A204.1 (cell line): ENCODE data around the gene INPP5A.

ENCODE experiments used
- FAIRE-seq: peaks from 2 replicates; lab custom pipeline; 2012; peaks lifted over from hg19 to GRCh38; lab: Jason Lieb, UNC

The INPP5A gene

DNA sequence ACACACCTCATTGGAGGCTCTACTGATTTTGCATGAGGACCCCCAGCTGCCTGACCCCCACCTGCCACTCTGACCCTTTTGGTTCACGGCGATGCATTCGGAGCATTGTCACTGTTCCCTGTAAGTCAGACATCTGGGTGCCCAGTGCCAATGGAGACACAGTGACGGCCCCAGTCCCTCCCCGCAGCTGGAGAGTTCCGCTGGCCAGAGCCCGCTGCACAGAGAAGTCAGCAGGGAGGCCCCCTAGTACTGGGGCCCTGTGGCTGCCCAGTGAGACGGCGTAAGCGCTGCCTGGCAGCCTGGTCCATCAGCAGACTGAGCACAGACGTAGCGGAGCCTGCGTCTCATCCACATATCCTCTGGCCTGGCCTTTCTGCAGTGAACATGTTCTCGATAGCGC is 170.9 kb downstream of the INPP5A start:
- FAIRE-seq: no peak

DNA sequence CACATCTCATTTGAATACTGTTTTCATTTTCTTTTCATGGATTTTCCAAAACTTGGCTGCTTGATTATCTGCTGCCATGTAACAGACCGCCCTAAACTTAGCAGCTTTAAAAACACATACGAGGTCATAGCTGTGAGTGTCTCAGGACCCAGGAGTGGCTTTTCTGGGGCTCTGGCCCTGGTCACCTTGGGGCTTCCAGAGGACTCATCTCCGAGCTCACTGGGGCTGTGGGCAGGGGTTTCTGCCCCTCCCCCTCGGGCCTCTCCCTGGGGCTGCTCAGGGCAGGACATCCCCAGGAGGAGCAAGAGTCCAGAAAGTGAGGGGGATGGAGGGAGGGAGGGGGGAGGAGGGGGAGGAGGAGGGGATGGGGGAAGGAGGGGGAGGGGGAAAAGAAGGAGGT is 171.3 kb downstream of the INPP5A start:
- no peak for FAIRE-seq

DNA sequence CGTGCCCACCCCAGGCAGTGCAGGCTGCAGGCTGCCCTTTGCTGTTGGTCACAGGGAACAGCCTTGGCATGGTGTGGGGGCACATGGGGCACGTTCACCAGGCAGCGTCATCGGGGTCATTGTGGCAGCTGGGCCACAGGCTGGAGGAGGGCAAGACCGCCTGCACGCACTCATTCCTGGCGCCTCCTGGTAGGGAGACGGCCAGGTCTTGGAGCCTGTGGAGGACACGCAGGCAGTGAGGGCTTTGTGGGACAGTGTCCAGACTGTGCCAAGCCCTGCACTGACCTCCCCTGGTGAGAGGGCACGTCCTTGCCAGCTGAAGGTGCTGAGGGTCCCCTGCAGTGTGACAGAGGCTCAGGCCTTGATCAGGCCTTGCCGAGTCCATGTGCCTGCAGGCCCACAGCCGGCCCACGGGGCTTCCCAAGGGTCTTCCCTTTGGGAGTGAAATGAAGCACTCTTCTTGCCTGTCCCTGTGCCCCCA is 171.9 kb downstream of the INPP5A start:
- FAIRE-seq: no peak

DNA sequence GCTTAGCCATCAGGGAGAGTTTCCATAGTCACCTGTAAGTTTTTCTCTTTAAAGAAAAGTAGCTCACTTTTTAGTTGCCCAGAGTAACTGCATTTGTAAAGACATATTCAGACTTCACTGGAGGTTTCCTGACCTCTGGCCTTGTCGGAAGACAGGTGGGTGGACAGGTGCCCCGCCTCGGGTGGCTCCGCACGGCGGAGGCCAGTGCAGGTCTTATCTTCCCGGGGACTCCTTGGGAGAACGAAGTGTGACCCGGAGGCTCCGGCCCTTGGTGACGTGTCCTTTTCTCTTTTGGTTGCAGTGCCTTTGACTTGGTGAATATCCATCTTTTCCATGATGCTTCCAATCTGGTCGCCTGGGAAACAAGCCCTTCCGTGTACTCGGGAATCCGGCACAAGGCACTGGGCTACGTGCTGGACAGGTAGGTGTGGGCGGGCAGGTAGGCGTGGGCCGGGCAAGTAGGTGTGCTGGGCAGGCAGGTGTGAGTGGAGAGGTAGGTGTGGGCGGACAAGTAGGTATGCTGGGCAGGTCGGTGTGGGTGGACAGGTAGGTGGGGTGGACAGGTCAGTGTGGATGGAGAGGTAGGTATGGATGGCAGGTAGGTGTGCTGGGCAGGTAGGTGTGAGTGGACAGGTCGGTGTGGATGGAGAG is 172.6 kb downstream of the INPP5A start:
- no peak for FAIRE-seq

DNA sequence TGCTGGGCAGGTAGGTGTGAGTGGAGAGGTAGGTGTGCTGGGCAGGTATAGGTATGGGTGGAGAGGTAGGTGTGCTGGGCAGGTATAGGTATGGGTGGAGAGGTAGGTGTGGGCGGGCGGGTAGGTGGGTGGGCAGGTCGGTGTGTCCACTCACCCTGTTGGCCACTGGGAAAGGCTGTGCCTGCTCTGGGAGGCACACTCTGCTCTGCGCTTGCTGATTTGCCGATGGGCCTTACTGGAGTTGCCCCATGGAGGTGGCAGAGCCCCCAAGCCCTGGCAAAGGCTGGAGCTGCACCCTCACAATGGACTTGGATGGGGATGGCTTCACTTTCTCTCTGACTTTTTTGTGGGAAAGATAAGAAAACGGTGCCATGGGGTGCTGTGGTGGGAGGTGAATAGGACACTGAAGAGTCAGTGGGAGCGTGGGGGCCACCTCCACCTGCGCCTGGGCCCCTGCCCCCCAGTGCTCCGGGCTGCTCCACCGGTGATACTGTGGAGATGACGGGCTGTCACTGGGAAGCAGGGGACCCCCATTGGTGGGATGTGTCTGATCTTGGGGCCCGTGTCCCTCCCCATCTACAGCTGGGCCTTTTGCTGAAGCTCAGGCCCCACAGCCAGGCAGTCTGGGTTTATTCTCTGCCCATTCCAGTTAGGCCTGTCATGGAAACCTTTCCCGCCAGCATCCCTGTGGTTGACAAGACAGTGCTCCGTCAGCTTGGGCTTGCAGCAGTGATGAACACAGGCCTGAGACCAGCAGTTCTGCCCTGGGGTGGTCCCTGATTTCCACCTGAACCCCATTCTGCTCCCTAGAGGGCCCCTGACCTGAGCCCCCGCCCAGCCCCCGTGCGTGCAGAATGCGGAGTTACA is 173.4 kb downstream of the INPP5A start:
- FAIRE-seq: no peak

DNA sequence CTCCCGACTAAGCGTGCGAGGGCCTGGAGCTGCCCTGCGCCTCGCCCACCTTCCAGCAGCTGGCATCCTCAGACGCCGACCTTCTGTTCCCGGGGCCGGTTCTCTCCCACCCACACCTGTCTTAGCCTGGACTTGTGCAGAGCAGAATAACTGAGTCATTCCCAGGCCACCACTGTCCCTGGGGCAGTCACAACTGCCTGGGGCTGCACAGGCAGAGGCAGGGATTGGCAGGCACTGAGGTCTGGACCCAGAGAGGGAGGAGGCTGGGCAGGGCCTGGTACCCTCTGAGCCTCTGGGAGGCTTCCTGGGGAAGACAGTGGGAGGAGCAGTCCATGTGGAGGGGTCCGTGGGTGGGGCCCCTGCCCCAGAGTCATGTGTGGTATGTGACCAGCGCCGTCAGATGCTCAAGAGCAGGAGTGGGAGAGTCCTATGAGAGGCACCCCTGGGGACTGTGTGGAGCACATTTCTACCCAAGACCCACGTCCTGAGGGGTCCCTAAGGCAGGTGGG is 174.1 kb downstream of the INPP5A start:
- no peak for FAIRE-seq

DNA sequence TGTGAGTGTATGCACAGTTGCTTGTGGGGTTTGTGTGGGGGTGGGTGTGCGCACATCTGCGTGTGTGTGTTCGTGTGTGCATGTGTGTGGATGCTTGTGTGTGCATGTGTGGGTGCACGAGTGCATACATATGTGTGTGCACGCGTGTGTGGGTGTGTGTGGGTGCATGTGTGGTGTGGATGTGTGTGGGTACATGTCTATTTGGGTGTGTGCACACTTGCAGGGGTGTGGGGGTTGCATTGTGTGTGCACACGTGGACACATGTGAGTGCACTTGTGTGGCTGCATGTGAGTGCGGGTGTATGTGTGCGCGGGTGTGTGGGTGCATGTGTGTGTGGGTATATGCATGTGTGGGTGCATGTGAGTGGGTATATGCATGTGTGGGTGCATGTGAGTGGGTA is 174.7 kb downstream of the INPP5A start:
- no peak for FAIRE-seq

DNA sequence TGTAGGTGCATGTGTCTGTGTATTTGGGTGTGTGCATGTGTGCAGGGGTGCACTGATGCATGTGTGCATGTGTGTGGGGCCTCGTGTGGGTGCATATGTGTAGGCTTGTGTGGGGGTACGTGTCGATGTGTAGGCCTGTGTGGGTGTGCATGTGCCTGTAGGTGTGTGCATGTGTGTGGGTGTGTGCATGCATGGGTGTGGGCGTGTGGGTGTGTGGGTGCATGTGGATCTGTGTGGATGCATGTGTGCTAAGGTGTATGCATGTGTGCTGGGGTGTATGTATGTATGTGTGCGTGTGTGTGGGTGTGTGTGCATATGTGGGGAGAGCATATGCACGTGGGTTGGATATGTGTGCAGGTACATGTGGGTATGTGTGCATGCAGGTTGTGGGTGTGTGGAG is 175.2 kb downstream of the INPP5A start:
- FAIRE-seq: no peak

DNA sequence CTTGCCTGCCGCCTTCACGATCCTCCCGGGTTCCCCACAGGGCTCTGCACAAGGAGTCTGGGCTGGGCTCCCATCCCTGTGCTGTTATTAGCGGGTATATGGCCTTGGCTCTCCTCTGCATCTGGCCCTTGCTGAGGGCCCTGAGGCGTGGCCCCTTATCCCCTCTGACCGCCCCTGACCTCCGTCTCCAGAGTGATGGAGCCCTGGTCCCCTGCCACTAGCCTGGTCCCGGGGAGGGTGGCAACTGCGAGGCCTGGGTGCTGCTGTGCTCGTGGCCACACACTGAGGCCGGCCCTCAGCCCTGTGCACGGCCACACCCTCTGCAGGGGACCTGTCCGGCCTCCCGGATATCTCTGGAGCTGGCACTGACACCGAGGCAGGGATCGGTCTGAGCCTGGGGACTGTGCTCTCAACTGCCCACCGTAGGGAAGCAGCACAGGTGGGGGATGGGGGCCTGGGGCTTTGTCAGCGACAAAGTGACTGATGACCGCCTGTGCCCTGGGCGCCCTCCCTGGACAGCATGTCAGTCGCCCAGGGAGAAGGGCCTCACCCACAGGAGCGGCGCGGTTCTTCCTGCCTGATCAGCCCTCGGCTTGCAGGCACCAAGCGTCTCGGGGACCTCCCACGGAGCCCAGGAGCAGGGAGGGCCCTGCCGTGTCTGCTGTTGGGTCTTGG is 176.0 kb downstream of the INPP5A start:
- no peak for FAIRE-seq

DNA sequence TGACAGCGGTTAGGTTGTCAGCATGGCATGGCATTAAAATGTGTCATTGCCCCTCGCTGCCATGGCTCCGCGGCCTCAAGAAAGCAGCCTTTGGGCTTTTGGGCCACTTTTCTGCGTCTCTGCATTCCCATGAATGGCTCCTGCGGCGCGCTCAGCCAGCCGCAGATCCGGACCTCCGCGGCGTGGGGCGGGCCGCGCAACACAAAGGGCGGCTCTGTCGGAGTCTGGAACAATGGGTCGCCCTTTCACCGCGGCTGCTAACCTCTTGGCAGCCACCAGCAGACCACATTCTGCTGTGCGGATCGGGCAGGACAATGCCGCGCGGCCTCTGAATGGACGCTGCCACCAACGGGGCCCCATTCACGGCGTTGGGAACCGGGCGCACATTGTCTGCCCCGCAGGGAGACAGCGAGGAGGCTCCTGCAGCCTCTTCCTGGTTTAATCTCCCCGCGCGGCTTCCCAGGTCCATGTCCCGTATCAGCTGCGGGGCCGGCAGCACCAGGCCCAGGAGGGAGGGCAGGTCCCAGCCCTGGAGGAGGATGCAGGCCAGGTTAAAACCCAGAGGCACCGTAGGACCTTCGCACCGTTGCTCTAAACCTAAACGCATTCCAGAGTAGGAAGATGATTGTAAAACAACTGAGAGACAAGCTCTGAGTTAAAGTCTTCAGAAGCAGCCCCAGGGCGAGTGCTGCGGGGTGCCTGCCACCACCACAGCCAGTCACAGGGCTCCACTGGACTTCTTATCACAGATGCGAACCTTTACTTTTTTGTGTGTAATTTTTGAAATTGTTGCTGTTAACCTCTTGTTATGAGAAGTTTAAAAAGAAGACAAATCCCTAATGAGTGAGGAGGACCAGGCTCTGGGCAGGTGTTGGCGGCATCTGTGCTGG is 176.8 kb downstream of the INPP5A start:
- no peak for FAIRE-seq

DNA sequence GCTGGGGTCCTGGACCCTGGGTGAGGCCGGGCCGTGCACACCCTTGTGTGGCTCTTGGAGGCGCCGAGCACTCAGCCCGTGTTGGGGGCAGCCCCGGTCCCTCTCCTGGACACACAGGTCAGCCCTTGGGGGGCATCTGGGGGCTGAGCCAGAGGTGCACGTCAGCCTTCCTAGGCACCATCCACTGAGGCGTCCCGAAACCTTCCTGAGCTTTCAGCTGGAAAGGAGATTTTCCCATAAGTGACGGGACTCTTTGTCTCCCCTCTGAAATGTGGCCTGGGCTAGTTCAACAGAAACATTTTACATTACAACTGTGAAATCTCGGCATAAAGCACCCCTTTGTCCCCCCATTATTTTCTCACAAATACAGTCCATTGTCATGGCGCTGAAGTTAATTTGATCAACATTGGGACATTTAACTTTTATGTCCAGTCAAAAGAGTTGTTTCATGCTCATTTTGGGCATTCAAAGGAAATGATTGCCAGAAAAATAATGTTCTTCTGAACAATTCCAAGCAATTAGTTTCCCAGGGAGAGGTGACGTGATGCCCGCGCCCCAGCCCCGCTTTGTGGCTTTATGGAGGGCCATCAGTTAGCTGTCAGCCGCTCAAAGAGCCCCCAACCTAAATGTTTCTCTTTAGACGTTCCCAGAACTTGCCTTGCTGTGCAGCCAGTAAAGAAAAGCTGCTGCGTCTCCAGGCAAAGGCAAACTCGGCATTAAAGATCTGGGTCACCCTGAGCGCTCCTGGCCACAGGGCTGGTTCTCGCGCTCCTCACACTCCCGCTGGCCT is 177.6 kb downstream of the INPP5A start:
- FAIRE-seq: no peak

DNA sequence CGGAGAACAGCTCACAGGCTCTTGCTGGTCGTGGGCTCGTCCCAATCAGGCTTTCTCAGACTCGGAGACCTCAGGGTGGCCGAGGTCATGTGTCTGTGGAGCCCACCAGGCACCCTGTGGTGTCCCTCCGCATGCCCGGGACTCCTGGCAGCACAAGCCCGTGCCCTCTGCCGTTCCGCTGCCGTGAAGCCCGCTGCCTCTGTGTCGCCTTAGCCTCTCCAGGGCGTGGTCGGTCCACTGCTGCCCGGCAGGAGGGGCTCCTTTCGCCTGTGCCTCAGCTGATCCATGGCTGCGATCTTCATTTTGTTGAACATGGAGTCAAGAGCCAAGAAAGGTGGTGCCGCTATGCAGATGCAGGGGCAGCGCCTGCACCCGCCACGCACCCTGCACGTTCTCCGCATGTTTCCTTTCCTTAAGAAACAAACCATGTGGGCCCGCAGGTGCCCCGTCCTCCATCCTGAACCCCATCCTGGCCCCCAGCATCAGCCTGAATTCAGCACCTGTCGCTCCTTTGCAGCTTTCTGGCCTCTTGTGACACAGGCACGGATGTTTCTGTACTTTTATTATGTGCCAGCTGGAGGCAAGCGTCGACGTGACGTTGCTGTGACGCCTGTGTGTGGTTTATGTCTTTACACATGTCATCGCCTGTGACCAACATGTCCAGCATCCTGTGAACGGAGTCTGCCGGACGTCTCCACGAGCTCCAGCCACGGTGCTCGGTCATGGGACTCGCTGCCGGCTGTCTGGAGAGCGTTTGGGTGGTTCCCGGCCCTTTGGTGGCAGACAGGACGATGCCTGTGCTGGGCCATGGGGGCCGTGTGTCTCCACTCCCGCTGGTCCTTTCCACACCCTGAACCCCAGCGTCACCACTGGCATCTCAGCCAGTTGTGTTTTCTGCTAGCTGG is 178.4 kb downstream of the INPP5A start:
- FAIRE-seq: no peak

DNA sequence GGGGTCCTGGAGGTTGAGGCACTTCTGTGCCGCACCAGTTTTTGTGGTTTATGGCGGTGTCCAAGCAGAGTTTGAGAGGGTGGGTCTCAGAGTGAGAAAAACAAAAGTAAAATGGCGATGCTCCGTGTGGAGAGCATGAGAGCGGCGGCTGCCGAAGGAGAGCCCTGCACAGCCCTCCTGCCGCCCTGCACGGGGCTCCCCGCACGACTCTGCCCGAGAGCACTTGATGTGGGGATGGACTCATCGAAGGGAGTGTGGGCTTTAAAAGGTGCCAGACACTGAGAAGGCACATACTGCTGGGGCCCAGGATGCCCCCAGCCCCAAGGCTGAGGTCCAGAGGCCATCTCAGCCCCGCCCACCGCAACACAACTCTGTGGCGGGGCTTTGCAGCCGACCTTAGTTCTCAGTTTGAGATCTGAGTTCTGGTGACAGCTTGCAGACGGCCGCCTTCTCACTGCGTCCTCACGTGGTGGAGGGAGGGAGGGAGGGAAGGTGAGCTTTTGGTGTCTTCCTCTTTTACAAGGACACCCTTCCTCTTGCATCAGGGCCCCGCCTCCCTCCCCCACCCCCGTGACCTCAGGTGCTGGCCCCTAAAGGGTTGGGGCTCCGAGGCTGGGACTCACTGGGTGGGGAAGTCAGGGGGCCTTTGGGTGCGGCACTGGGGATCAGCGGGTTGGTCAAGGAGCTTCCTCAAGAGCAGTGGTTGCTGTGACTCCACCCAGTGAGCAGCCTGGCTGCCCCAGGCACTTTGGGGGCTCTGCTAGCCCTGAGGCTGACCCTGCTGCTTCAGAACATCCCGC is 179.3 kb downstream of the INPP5A start:
- no peak for FAIRE-seq

DNA sequence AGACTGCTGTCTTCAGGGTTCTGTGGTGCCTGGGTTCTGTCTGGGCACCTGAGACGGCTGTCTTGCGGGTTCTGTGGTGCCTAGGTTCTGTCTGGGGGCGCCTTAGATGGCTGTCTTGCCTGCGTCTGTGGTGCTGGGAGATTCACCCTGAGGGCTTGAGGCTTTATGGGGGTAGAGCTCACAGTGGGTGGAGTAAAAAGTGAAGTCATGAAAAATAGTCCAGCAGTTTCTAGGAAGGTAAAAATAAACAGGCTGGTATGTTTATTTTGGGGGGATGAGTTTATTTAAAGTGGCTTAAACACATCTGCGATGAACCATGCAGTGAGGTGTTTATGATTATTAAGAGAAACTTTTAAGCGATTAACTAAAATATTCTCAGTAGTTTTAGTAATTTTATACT is 184.1 kb downstream of the INPP5A start:
- no peak for FAIRE-seq

DNA sequence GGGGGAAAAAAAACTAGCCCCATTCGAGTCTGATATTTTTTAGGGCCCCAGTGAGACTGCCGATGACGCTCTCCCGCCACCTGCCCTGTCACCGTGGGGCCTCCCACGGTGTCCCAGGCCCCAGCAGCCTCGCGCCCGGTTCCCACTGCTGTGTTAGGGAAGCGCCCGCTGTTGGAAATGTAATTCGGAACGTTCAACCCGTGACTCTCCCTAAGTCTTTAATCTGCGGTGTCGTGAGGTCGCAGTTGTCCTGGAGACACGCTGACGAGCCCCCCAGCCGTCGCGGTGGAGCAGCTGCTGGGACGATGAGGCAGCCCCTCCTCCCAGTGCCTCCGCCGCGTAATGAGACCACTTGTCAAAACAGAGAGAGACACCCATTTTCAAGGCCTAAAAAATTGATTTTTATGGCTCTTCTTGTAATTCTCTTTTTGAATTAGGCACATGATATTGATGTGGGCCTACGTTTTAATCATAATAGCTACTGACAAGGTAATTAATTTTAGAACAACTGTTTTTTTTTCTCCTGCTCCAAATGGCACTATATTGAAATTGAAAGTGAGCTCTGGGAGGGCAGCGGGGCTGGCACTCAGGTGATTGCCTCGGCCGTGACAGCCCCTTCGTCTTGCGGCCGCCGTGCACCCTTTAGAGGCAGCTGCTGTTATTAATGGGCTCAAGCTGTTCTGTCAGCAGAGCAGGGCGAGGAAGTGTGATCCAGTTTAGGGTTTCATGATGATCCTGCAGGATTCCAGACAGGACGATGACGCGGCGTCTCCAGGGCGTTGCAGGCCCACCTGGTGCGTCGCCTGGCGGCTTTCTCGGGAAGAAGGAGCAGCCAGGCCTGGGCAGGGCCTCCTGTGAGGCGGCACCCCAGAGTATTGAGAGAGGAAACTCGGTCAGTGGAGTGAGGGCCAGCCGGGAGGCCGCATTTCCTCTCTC is 185.1 kb downstream of the INPP5A start:
- no peak for FAIRE-seq

DNA sequence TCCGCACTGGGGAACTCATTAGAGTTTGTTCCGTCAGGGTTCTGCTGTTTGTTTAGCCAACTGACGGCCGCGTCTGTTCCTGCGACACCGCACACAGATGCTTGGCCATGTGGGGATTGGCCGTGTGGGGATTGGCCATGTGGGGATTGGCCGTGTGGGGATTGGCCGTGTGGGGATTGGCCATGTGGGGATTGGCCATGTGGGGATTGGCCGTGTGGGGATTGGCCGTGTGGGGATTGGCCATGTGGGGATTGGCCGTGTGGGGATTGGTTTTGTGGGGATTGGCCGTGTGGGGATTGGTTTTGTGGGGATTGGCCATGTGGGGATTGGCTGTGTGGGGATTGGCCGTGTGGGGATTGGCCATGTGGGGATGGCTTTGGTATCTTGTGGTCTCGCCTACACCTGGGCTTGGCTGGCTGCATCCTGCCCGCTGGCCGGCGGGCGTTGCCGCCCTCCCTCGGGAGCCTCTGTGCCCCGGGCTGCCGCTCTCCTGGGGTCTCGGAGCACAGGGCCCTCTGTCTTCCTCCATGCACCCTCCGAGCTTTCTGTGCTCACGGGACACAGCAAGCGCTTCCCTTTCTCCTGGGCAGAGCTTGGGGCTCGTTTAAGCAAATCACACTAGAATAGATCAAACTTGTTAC is 185.9 kb downstream of the INPP5A start:
- no peak for FAIRE-seq

DNA sequence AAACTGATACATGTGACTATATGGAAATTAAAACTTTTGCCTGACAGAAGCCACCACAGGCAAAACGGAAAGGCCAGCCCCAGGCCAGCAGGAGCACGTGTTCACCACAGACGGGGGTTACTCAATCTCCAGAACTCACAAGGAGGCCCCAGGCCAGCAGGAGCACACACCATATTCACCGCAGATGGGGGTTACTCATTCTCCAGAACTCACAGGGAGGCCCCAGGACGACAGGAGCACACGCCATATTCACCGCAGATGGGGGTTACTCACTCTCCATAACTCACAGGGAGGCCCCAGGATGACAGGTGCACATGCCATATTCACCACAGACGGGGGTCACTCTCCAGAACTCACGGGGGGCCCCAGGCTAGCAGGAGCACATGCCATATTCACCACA is 186.9 kb downstream of the INPP5A start:
- FAIRE-seq: no peak

DNA sequence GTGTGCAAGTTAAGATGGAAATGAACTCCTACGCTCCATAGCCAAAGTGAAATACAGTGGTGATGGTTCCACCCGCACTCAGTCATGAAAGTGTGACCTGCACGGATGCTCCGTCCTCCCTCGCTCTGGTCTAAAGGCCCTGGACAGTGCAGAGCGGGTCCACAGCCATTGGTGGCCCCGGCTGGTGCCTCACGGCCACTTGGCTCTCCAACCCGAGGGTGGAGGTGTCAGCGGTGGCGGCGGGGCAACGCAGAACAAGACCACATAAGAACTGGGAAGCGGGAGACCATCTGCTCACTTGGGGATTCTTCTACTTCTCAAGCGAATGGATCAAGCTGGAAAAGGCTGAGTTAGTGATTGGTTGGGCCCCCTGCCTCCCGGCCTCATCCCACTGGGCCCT is 187.6 kb downstream of the INPP5A start:
- FAIRE-seq: no peak
